Body of pancreas (tissue), 4 donors: Measurements from ENCODE around the gene ALPL. TPM values are rescaled to one million over a fixed set of nuclear protein-coding genes. Genes with fewer than 3 reads are reported as not detected.
"Not testable (repeated sequence)": the region's sequence is repeated elsewhere in the genome, so short reads cannot be mapped to it uniquely, and the experiment has no call there.

Experiments used
- ATAC-seq: fragments of 150-250 bp; one replicate; pipeline ENCODE4 v1.9.1; 2016
- DNase-seq, 4 donors: peaks; one replicate each; pipeline ENCODE4 v3.0.0-alpha.2; 2019
- H3K27ac ChIP-seq, 4 donors: fragments of 200-600 bp; sonication (generic); 1 replicate in 3 of 4; 2 replicates in 1 of 4; pipeline versions ENCODE4 v1.5.1 to v1.6.1; 2016 to 2019; ENCODE audit warnings: mild to moderate bottlenecking in 1 of 4, mixed read lengths in 1 of 4, moderate library complexity in 1 of 4
- H3K27me3 ChIP-seq, 2 donors: fragments of 200-600 bp; sonication (generic); one replicate each; pipeline ENCODE4 v1.6.0; 2016; ENCODE audit warnings: mild to moderate bottlenecking in 1 of 2
- H3K36me3 ChIP-seq, 2 donors: fragments of 200-600 bp; sonication (generic); replicated peaks in 1 of 2; 2 replicates each; pipeline ENCODE4 v1.5.1; 2016; ENCODE audit warnings: low read depth in 2 of 2; ENCODE audit not compliant: insufficient read depth in 1 of 2
- H3K4me1 ChIP-seq: fragments of 200-600 bp; sonication (generic); one replicate; pipeline ENCODE4 v1.6.0; 2016
- H3K4me3 ChIP-seq, 2 donors: fragments of 200-600 bp; sonication (generic); 1 replicate in 1 of 2; 2 replicates in 1 of 2; pipeline ENCODE4 v1.5.1; 2016 to 2019
- H3K9me3 ChIP-seq, 3 donors: fragments of 200-600 bp; sonication (generic); 1 replicate in 2 of 3; 2 replicates in 1 of 3; pipeline ENCODE4 v1.5.1; 2016
- POLR2A ChIP-seq, 3 donors: fragments of 450-650 bp; IDR thresholded peaks; one replicate each; pipeline ENCODE4 v1.6.1; 2016; ENCODE audit warnings: antibody characterized with exemption in 3 of 3, mild to moderate bottlenecking in 2 of 3
- WGBS, 2 donors: methylation state at CpG; one replicate each; pipeline ENCODE4 v1.1.5; 2017; 5-methylcytosine and 5-hydroxymethylcytosine counted together
- intact Hi-C: fragments of 100-400 bp; cut with DNase I; formaldehyde crosslinking; loops from one replicate; pipeline ENCODE4 v1.15.1; 2023
- total RNA-seq, 2 donors: library from RNA; depleted of rRNA; stranded (reverse); fragments of >200 nt; gene quantifications; one replicate each; pipeline ENCODE4 v1.1.0, GENCODE V29; 2016
- TF ChIP-seq, protein P1 (sequence below), 7 experiments: fragments of 450-650 bp in 4 of 7; fragments of 200-600 bp in 3 of 7; sonication (generic) in 3 of 7; IDR thresholded peaks; one replicate each; pipeline ENCODE4 v1.5.1; 2016 to 2019; ENCODE audit warnings: antibody characterized with exemption in 7 of 7

The ALPL gene
- total RNA-seq, 2 donors from 2014 or later: 3.4 to 10.9 TPM

DNA sequence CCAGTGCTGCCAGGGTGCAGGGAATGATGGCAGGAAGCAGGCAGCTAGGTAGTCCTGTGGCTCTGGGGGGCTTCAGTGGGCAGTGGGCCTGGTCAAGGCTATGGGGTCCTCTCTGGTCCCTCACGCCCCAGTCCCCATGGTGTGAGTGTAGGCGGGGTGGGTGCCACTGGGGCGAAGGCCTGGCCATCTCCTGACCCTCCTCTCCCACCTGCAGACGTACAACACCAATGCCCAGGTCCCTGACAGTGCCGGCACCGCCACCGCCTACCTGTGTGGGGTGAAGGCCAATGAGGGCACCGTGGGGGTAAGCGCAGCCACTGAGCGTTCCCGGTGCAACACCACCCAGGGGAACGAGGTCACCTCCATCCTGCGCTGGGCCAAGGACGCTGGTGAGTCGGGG, 53.7 kb downstream of the ALPL start:
- intact Hi-C loops: no loop called here
- ATAC-seq (no peak), DNase-seq (no peak)
- H3K4me1 ChIP-seq: no peaks in the 10 kb centered on the region
- TF ChIP-seq, protein P1, sequence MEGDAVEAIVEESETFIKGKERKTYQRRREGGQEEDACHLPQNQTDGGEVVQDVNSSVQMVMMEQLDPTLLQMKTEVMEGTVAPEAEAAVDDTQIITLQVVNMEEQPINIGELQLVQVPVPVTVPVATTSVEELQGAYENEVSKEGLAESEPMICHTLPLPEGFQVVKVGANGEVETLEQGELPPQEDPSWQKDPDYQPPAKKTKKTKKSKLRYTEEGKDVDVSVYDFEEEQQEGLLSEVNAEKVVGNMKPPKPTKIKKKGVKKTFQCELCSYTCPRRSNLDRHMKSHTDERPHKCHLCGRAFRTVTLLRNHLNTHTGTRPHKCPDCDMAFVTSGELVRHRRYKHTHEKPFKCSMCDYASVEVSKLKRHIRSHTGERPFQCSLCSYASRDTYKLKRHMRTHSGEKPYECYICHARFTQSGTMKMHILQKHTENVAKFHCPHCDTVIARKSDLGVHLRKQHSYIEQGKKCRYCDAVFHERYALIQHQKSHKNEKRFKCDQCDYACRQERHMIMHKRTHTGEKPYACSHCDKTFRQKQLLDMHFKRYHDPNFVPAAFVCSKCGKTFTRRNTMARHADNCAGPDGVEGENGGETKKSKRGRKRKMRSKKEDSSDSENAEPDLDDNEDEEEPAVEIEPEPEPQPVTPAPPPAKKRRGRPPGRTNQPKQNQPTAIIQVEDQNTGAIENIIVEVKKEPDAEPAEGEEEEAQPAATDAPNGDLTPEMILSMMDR (IDR thresholded peaks at IDR 0.05): no peak
- TF ChIP-seq POLR2A (IDR thresholded peaks at IDR 0.05): no peak
- 90% methylated on average over 11 of the region's 15 CpGs; no CpG with 5 or more reads in 1 of the 2 donors for WGBS, 2 donors
- H3K36me3 ChIP-seq: no peaks in the 10 kb centered on the region
- H3K27ac ChIP-seq: no peak overlapping the region
- H3K4me3 ChIP-seq: no peak overlapping the region
- no peaks in the 10 kb centered on the region for H3K9me3 ChIP-seq
- no peaks in the 10 kb centered on the region for H3K27me3 ChIP-seq

GRCh38 chr1:21563971-21564370, 54.7 kb downstream of the ALPL start:
- no peaks in the 10 kb centered on the region for H3K36me3 ChIP-seq
- 83 to 89% methylated on average over 13 to 14 of the region's 17 CpGs for WGBS, 2 donors
- TF ChIP-seq, protein P1 (IDR thresholded peaks at IDR 0.05): no peak
- TF ChIP-seq POLR2A (IDR thresholded peaks at IDR 0.05): no peak
- ATAC-seq (no peak), DNase-seq (no peak)
- H3K4me1 ChIP-seq: no peaks in the 10 kb centered on the region
- H3K27ac ChIP-seq: no peak overlapping the region
- no peaks in the 10 kb centered on the region for H3K9me3 ChIP-seq
- no peaks in the 10 kb centered on the region for H3K27me3 ChIP-seq
- H3K4me3 ChIP-seq: no peak overlapping the region
- intact Hi-C loops: no loop called here

DNA sequence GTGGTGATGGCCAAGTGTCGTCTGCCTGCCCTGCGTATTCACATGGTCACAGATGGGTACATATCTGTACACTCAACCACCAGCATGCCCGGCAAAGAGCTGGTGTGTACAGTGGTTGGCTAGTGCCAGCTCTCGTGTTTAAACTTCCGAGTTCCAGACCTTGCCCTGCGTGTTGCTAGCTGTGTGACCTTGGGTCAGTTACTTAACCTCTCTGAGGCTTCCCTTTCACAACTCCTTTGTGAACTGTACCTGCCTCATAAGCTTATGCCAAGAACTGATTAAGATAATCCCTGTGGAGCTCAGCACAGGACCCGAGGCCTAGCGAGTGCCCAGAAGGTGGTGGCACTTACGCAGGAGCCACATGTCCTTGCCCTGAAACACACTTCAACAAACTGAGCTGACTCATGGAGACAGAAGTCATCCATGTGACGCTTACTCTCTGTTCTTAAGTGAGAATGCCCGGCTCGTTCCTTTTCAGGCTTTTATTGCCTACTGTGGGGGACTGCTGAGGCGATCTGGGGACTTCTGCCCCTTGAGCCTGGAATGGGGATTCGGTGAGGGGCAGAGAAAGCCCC, 55.4 kb downstream of the ALPL start:
- Histone ChIP-seq H3K27me3 (no peaks in the 10 kb centered on the region), H3K36me3 (no peaks in the 10 kb centered on the region), H3K27ac (no peak overlapping the region), H3K9me3 (no peaks in the 10 kb centered on the region), H3K4me1 (no peaks in the 10 kb centered on the region), H3K4me3 (no peak overlapping the region)
- intact Hi-C loops: no loop called here
- WGBS, 2 donors: 65 to 71% methylated on average over 12 to 14 of the region's 14 CpGs
- TF ChIP-seq POLR2A (IDR thresholded peaks at IDR 0.05): no peak
- TF ChIP-seq, protein P1 (IDR thresholded peaks at IDR 0.05): no peak
- no peak for ATAC-seq
- DNase-seq: no peak

DNA sequence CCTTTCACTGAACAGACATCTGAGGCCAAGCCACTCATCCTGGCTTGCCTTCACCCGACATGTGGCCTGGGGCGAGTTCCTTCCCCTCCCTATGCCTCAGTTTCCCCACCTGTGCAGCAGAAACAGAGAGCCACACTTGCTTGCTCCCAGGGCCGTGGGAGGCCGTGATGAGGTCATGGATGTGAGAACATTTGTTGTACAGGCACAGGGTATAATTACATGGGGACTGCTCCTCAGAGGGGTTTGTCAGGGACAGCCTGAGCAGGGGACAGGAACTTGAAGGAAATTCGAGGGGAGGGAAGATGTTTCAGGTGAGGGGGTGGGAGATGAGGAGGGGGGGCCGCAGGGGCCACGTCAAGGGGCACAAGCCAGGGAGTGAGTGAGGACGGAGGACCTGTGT, 56.1 kb downstream of the ALPL start:
- intact Hi-C loops: no loop called here
- WGBS, 2 donors: 45 to 49% methylated on average over 6 to 8 of the region's 8 CpGs
- no peaks in the 10 kb centered on the region for H3K27me3 ChIP-seq
- no peak overlapping the region for H3K27ac ChIP-seq
- no peak for TF ChIP-seq POLR2A (IDR thresholded peaks at IDR 0.05)
- TF ChIP-seq, protein P1 (IDR thresholded peaks at IDR 0.05): no peak
- no peak overlapping the region for H3K4me3 ChIP-seq
- DNase-seq (no peak), ATAC-seq (no peak)
- no peaks in the 10 kb centered on the region for H3K4me1 ChIP-seq
- no peaks in the 10 kb centered on the region for H3K36me3 ChIP-seq
- H3K9me3 ChIP-seq: no peaks in the 10 kb centered on the region

GRCh38 chr1:21566361-21566760, 57.1 kb downstream of the ALPL start:
- H3K27ac ChIP-seq, H3K9me3 ChIP-seq, H3K4me3 ChIP-seq, DNase-seq, H3K36me3 ChIP-seq, H3K4me1 ChIP-seq, ATAC-seq, H3K27me3 ChIP-seq, intact Hi-C loops: not testable (repeated sequence)
- WGBS, 2 donors: 88 to 89% methylated on average over 15 of the region's 15 CpGs
